ENCODE measurements around the gene COQ8A.

Gene COQ8A

GRCh38 chr1:226894826-226895225 lies 45.3 kb upstream of the COQ8A start:
- TF ChIP-seq CTCF (IDR thresholded peaks at IDR 0.05; ENCODE audit: borderline replicate concordance, control extremely low read depth, extremely low read depth, insufficient read depth, missing control alignments) = no peak
- DNase-seq (ENCODE audit: low spot score) = no peak
- in situ Hi-C loops (cut with MboI; ENCODE audit: low sequenced_read_pairs, unreplicated experiment) = no loop called here

- no peak for TF ChIP-seq CTCF (IDR thresholded peaks at IDR 0.05; ENCODE audit: borderline replicate concordance, control extremely low read depth, extremely low read depth, insufficient read depth, missing control alignments)
- in situ Hi-C loops (cut with MboI; ENCODE audit: low sequenced_read_pairs, unreplicated experiment) = no loop called here
- DNase-seq (ENCODE audit: low spot score) = no peak
Measured at GRCh38 chr1:226895644-226896043, 44.5 kb upstream of the COQ8A start.

DNA sequence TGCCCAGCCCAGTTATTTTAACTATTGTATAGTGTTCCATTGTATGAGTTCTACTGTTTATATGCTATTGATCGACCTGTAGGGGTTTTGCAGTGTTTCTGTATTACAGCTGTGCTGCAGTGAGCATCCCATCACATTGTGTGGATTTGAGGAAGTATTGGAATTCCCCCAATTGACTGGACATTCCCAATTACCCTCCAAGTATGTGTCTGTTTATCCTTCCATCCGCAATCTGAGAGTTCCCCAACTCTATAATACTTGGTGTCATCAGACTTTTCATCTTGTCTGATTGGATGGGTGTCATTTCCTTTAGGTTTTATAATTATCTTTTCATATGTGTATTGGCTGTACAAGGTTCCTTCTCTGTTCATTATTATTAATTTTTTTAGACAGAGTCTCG lies 41.8 kb upstream of the COQ8A start:
- in situ Hi-C loops (cut with MboI; ENCODE audit: low sequenced_read_pairs, unreplicated experiment) = no loop called here
- no peak for DNase-seq (ENCODE audit: low spot score)
- TF ChIP-seq CTCF (IDR thresholded peaks at IDR 0.05; ENCODE audit: borderline replicate concordance, control extremely low read depth, extremely low read depth, insufficient read depth, missing control alignments) = no peak

- TF ChIP-seq CTCF (IDR thresholded peaks at IDR 0.05; ENCODE audit: borderline replicate concordance, control extremely low read depth, extremely low read depth, insufficient read depth, missing control alignments) = no peak
- no peak for DNase-seq (ENCODE audit: low spot score)
- in situ Hi-C loops (cut with MboI; ENCODE audit: low sequenced_read_pairs, unreplicated experiment) = loop anchor here (25.0 kb wide), 1 partner anchor 536 kb away; no protein-coding TSS in a partner anchor
Measured at GRCh38 chr1:226901421-226901820, 38.7 kb upstream of the COQ8A start.

- in situ Hi-C loops (cut with MboI; ENCODE audit: low sequenced_read_pairs, unreplicated experiment) = loop anchor here (25.0 kb wide), 1 partner anchor 535 kb away; no protein-coding TSS in a partner anchor
- no peak for DNase-seq (ENCODE audit: low spot score)
- no peak for TF ChIP-seq CTCF (IDR thresholded peaks at IDR 0.05; ENCODE audit: borderline replicate concordance, control extremely low read depth, extremely low read depth, insufficient read depth, missing control alignments)
Measured at GRCh38 chr1:226902601-226903000, 37.5 kb upstream of the COQ8A start.

DNA sequence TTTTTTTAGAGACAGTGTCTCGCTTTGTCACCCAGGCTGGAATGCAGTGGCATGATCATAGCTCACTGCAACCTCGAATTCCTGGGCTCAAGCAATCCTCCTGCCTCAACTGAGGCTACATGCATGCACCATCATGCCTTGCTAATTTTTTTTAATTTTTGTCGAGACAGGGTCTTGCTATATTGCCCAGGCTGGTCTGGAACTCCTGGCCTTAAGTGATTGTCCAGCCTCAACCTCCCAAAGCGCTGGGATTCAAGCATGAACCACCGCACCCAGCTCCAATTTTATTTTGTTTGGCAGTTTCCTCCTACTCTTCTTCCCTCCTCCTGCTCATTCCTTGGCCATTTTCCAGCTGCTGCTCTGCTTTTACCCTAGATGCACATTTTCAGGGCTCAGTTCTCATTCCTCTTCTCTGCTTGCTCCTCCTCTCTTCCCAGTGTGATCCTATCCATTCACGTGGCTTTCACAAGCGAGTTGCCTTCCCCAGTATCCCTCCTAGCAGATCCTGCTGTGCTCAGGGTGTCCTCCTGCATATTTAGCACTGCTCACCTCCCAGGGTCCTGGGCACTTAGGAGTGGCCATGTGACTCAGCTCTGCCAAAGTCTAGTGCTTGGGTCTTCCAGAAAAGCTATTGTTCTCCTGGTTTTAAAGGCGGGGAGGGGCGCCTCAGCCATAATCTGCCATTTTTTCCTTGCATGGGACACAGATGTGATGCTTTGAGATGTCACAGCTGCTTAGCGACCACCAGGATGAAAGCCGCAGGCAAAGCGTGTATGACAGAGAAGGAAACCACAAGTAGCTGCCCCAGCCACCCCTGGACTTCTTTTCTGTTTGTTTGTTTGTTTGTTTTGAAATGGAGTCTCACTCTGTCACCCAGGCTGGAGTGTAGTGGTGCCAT lies 36.0 kb upstream of the COQ8A start:
- in situ Hi-C loops (cut with MboI; ENCODE audit: low sequenced_read_pairs, unreplicated experiment) = loop anchor here (25.0 kb wide), 1 partner anchor 533 kb away; no protein-coding TSS in a partner anchor
- no peak for TF ChIP-seq CTCF (IDR thresholded peaks at IDR 0.05; ENCODE audit: borderline replicate concordance, control extremely low read depth, extremely low read depth, insufficient read depth, missing control alignments)
- no peak for DNase-seq (ENCODE audit: low spot score)
